ENCODE measurements around the gene LRCOL1.

Gene LRCOL1

GRCh38 chr12:132610051-132610759, at the start of gene LRCOL1:
TSS of gene LRCOL1 (minus strand) at chr12:132610582. CDS start at chr12:132606251, 4,331 bp downstream.
- no peak for DNase-seq

GRCh38 chr12:132660052-132660451, 49.7 kb upstream of the LRCOL1 start:
- DNase-seq, result no peak

- no peak for DNase-seq
Measured at GRCh38 chr12:132659146-132659545, 48.8 kb upstream of the LRCOL1 start.

- DNase-seq, result no peak
Measured at GRCh38 chr12:132658149-132658894, 47.9 kb upstream of the LRCOL1 start.

- DNase-seq, result no peak
Measured at GRCh38 chr12:132657004-132657727, 46.8 kb upstream of the LRCOL1 start.

GRCh38 chr12:132653567-132654290, 43.3 kb upstream of the LRCOL1 start:
- no peak for DNase-seq

- DNase-seq, result no peak
Measured at GRCh38 chr12:132651444-132652100, 41.2 kb upstream of the LRCOL1 start.

- DNase-seq, result no peak
Measured at GRCh38 chr12:132649226-132649945, 39.0 kb upstream of the LRCOL1 start.

GRCh38 chr12:132648616-132649225, 38.3 kb upstream of the LRCOL1 start:
- DNase-seq, result no peak

- DNase-seq, result no peak
Measured at GRCh38 chr12:132647858-132648257, 37.5 kb upstream of the LRCOL1 start.

GRCh38 chr12:132646850-132647249, 36.5 kb upstream of the LRCOL1 start:
- no peak for DNase-seq

GRCh38 chr12:132642846-132643835, 32.8 kb upstream of the LRCOL1 start:
- no peak for DNase-seq

- DNase-seq, result no peak
Measured at GRCh38 chr12:132641811-132642650, 31.6 kb upstream of the LRCOL1 start.

GRCh38 chr12:132640936-132641335, 30.6 kb upstream of the LRCOL1 start:
- no peak for DNase-seq

- no peak for DNase-seq
Measured at GRCh38 chr12:132639956-132640520, 29.7 kb upstream of the LRCOL1 start.

GRCh38 chr12:132638541-132639408, 28.4 kb upstream of the LRCOL1 start:
- DNase-seq, result no peak

GRCh38 chr12:132637811-132638210, 27.4 kb upstream of the LRCOL1 start:
- no peak for DNase-seq
